Stomach (tissue), 4 donors: Measurements from ENCODE around the gene DMRTC1.
"Not testable (repeated sequence)": the region's sequence is repeated elsewhere in the genome, so short reads cannot be mapped to it uniquely, and the experiment has no call there.

Experiments
- CTCF ChIP-seq, 7 experiments: fragments of 450-650 bp in 4 of 7; fragments of 200-600 bp in 3 of 7; sonication (generic) in 3 of 7; IDR thresholded peaks; one replicate each; pipeline ENCODE4 v1.5.1; 2016 to 2019; ENCODE audit warnings: antibody characterized with exemption in 7 of 7, control low read depth in 2 of 7, mild to moderate bottlenecking in 1 of 7
- EP300 ChIP-seq: sonication (generic); formaldehyde crosslinking; IDR thresholded peaks from one replicate; pipeline ENCODE4 v1.6.1; 2017; ENCODE audit warnings: antibody characterized with exemption
- POLR2AphosphoS5 ChIP-seq, 3 donors: sonication (generic); formaldehyde crosslinking; IDR thresholded peaks; one replicate each; pipeline ENCODE4 v1.6.1; 2016; ENCODE audit warnings: antibody characterized with exemption in 3 of 3

DNA sequence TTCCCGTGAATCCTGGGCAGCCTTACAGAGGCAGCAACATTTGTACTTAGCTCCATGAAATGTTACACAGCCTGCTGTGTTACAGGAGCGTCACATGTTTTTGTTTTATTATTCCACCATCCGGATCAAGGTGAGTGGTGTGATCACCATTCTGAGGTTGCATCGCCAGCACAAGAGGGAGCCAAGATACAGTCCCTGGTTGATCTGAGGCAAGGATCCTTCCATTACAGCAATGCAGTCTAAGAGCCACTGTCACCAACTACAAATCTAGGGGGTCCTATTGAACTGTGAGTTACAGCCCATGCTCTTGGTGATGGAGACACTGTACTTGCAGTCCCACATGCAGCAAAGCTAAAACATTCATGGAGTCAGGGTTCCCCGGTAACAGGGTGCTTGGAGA, 27.5 kb downstream of the DMRTC1 start:
- TF ChIP-seq POLR2AphosphoS5 (IDR thresholded peaks at IDR 0.05); EP300; CTCF (IDR thresholded peaks at IDR 0.05): not testable (repeated sequence)
